Pons (tissue), 1 donor: ENCODE measurements around the gene MYO7B.

Experiments
- DNase-seq: peaks from one replicate; pipeline ENCODE4 v3.0.0-alpha.2; 2016; ENCODE audit warnings: low spot score

Gene MYO7B

DNA sequence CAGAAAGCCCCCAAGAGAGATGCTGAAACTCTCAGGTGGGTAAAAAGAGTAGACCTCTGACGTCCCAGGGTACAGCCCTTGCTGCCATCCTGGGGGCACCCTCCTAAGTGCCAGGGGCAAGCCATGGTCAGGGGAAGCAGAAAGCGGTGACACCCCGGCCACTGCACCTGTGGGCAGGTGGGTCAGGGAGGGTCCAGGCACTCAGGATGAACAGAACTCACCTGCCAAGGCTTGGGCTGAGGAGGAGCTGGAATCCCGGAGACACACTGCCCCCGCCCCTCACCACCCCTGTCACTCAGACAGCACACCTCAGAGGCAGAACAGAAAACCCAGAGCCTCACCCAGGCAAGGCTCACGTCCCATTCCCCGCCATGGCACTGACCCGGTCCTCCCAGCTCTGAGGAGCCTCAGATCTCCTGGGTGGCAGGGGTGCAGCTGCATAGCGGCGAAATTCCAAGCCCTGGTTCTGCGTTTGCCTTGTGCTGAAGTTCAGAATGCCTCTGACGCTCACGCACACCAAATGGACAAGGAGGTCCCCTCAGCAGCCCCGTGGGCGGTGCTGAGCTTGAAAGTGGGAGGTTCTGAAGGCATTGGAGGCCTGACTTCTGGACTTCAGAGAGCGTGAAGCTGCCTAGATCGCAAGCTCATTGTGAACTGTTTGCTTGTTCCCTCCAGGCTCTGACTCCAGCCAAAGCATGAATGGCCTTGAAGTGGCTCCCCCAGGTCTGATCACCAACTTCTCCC lies 114.7 kb downstream of the MYO7B start:
- DNase-seq = no peak

GRCh38 chr2:127650785-127651380 lies 115.4 kb downstream of the MYO7B start:
- no peak for DNase-seq

GRCh38 chr2:127651381-127651809 lies 115.9 kb downstream of the MYO7B start:
- DNase-seq = no peak

GRCh38 chr2:127651971-127652550 lies 116.6 kb downstream of the MYO7B start:
- peak; percentile 90 for DNase-seq

DNA sequence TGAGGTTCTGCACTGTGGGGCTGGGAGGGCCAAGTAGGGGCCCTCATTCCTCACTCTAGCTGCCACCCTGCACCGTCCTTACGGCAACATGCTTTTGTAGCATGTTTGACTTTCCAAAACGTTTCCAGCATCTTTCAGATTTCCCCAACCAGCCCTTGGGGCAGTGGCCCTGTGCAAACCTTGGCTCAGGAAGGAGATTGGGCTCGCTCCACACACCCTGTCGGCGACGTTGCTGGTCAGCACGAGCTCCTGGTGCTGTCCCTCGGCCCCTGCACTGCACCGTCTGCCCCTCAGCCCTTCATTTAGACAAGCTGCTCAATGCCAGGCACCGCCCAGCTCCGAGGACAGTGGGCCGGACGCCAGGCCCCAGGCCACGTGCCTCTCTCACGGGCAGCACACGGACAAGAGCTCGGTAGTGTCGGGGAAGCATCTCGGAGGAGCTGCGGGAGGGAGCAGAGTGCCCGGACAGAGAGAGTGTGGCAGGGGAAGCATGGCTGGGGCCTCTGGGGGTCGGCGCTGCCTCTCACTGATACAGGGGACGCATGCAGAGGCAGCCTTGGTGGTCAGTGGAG lies 117.4 kb downstream of the MYO7B start:
- no peak for DNase-seq

GRCh38 chr2:127653421-127654083 lies 118.1 kb downstream of the MYO7B start:
- no peak for DNase-seq

GRCh38 chr2:127654084-127654837 lies 118.8 kb downstream of the MYO7B start:
- no peak for DNase-seq

DNA sequence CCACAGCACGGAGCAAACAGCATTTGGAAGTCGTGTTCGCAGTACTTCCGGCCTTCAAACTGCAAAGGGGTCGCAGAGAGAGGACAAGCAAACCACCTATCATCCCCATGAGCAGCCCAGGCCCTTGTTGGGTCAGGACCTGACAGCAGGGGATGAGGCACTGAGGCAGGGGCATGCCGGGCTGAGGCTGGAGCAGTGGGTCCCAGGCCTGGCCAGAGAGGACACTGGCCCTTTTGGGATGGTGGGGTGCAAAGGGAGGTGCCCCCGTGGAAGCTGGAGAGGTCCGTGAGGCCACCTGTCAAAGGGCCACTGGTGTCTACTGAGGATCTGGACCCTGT lies 119.3 kb downstream of the MYO7B start:
- DNase-seq = no peak

GRCh38 chr2:127655209-127656073 lies 120.0 kb downstream of the MYO7B start:
- no peak for DNase-seq

DNA sequence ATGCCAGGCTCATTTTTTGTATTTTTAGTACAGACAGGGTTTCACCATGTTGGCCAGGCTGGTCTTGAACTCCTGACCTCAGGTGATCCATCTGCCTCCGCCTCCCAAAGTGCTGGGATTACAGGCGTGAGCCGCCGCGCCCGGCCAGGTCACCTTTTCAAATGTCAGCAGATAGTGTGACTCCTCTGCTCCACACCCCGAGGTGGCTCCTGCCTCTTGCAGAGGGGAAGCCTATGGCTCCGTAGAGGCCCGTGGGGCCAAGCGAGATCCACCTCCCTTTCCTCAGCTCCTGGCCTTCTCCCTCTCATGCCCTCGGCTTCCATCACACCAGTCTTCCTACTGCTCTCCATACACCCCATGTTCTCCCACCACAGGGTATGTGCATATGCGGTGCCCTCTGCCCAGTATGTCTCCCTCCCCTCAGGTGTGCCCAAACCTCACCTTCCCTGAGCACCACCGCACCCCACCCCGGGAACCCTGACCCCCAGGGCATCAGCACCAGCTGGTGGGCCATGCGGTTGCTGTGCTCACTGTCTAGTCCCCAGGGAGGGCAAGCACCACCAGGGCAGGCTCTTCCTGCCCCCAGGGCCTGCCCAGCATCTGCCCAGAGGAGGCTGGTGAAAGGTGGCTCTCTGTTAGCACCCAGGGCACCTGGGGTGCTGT lies 121.2 kb downstream of the MYO7B start:
- no peak for DNase-seq

GRCh38 chr2:127657232-127657595 lies 121.7 kb downstream of the MYO7B start:
- DNase-seq = no peak

DNA sequence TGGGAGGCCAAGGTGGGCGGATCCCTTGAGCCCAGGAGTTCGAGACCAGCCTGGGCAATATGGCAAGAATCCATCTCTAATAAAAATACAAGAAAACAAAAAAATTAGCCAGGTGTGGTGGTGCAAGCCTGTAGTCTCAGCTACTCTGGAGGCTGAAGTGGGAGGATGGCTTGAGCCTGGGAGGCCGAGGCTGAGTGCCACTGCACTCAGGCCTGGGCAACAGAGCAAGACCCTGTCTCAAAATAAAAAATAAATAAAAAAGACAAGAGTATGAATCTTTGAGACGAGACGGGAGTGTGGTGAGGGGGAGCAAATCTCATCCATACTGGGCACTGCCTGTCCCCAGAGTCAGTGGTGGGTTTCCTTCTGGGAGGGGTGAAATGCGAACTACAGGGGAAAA lies 122.7 kb downstream of the MYO7B start:
- no peak for DNase-seq

- DNase-seq = no peak
These were observed 123.3 kb downstream of the MYO7B start for GRCh38 chr2:127658641-127659407.

DNA sequence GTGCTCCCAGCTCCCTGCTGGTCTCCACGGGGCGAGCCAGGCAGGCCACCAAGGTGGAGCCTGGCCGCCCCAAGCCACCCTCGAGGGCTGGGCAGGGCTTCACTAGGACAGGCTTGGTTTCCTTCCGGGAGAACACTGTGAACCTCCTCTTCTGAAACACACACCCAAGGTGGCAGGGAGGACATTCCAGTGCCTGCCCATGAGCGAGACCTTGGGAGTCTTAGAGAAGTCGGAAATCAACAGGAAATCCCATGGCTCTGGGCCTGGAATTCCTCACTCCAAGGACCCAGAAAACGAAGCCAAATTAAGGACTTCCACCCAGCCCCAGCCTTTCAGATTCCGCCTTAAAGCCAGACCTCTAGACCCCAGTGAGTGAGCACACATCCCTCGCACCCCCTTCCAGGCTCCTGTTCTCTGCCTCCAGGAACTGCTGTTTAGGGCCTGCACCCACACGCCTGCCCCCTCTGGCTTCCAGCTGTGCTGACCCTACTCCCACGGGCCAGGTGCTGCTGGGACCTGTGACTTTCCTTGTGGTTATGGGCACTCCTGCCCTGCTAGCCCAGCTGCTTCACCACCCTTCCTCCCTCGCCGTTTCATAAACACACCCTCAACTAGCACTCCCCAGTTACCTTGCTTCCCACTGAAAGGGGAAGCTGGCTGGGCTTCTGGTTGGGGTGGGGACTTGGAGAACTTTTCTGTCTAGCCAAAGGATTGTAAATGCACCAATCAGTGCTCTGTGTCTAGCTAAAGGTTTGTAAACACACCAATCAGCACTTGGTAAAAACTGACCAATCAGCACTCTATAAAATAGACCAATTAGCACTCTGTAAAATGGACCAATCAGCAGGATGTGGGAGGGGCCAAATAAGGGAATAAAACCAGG lies 124.2 kb downstream of the MYO7B start:
- DNase-seq = no peak

GRCh38 chr2:127660291-127660578 lies 124.8 kb downstream of the MYO7B start:
- no peak for DNase-seq

DNA sequence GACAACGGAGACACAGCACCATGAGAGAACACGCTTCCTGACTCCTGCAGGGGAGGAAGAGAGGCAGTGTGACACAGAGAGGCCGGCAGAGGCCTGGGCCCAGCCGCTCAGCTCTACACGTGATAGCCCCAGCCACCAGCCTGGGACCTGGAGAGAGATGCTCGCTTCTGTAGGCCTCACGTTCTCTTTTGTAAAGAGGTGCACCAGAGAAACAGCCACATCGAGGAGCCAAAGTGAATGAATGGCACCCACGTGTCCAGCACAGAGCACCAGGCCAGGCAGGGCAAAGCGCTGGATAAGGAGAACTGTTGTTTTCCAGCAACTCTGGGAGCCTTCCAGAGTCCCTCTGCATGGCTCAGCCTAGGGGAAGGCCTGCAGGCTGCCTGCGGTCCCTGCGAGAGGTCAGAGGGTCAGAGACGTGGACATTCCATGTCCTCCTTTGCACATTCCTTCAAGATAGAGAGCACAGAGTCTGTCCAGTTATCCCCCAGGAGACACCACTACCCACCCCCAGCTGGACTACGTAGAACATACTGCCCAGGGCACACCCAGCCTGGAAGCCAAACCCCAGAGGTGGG lies 125.7 kb downstream of the MYO7B start:
- DNase-seq = peak; percentile 84

DNA sequence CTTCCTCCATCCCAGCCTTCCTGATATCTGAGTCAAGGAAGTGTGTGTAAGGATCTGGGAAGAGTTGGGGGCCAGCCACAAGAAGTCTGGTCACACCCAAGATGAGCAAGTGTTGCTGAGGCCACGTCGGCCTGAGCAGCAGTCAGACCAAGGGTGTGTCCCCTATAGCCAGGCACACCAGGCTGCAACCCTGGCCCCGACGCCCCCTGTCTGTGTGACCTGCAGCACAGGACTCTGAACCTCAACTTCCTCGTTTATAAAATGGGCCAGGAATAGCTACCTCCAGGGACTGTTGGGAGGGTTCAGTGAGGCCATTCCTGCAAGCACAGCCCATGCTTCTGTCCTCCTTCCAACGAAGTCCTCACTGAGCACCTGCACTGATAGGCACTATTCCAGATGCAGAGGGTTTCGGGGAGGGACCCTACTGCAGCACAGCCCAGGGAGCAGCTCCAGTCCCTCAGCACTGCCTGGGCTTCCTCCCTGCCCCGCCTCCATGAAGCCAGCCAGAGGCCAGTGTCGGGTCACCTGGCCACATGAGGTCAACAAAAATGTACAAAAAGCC lies 126.5 kb downstream of the MYO7B start:
- DNase-seq = no peak

- DNase-seq = no peak
These were observed 127.6 kb downstream of the MYO7B start for GRCh38 chr2:127662937-127663565.
